ENCODE data around the gene C11orf68. TPM values are rescaled to one million over a fixed set of nuclear protein-coding genes. Genes with fewer than 3 reads are reported as not detected.

C11orf68 gene
- total RNA-seq, 1 donor from 2014 or later, result 27.2 TPM

DNA sequence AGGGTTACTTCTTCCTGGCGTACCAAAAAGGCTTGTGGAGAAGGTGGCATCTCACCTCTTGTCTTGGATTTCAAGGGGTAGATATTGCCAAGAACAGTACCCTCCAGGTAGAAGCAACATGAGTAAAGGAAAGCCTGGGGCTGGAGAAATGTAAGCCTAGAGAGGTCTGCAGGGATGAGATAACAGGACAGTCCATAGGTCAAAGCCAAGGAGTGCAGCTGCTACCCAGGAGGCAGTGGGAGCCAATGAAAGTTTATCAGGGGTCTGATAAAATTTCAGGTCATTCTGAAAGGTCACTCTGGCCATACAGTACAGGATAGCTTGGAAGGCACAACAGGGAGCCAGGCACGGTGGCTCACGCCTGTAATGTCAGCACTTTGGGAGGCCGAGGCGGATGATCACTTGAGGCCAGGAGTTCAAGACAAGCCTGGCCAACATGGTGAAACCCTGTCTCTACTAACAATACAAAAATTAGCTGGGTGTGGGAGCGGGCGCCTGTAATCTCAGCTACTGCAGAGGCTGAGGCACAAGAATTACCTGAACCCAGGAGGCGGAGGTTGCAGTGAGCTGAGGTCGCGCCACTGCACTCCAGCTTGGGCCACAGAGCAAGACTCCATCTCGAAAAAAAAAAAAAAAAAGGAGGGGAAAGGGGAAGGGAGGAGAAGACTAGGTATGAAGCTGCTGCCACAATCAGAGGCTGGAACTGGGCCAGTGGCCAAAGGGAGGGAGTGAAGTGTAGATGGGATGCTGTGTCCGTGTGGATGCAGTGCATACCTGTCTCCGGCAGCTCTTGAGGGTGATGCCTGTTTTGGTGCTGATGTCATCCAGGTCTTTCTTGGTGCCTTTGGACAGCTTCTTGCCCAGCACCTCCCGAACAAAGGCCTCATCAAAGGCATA, 31.8 kb downstream of the C11orf68 start:
- no peak for DNase-seq (ENCODE audit: low read depth, low spot score)
- H3K27ac Mint-ChIP-seq (ENCODE audit: unreplicated experiment), result peak overlapping the region; percentile 96
- H3K27me3 Mint-ChIP-seq (ENCODE audit: low read depth), result peaks cover 11% of the 10 kb centered on the region
- no peaks in the 10 kb centered on the region for H3K9me3 Mint-ChIP-seq
- TF ChIP-seq, protein P1, sequence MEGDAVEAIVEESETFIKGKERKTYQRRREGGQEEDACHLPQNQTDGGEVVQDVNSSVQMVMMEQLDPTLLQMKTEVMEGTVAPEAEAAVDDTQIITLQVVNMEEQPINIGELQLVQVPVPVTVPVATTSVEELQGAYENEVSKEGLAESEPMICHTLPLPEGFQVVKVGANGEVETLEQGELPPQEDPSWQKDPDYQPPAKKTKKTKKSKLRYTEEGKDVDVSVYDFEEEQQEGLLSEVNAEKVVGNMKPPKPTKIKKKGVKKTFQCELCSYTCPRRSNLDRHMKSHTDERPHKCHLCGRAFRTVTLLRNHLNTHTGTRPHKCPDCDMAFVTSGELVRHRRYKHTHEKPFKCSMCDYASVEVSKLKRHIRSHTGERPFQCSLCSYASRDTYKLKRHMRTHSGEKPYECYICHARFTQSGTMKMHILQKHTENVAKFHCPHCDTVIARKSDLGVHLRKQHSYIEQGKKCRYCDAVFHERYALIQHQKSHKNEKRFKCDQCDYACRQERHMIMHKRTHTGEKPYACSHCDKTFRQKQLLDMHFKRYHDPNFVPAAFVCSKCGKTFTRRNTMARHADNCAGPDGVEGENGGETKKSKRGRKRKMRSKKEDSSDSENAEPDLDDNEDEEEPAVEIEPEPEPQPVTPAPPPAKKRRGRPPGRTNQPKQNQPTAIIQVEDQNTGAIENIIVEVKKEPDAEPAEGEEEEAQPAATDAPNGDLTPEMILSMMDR (conservative IDR thresholded peaks at IDR 0.05), result no peak
- peaks cover 4% of the 10 kb centered on the region for H3K36me3 Mint-ChIP-seq (ENCODE audit: low read depth)
- peak overlapping the region; percentile 96 for H3K4me3 Mint-ChIP-seq
- peaks cover 46% of the 10 kb centered on the region for H3K4me1 Mint-ChIP-seq

DNA sequence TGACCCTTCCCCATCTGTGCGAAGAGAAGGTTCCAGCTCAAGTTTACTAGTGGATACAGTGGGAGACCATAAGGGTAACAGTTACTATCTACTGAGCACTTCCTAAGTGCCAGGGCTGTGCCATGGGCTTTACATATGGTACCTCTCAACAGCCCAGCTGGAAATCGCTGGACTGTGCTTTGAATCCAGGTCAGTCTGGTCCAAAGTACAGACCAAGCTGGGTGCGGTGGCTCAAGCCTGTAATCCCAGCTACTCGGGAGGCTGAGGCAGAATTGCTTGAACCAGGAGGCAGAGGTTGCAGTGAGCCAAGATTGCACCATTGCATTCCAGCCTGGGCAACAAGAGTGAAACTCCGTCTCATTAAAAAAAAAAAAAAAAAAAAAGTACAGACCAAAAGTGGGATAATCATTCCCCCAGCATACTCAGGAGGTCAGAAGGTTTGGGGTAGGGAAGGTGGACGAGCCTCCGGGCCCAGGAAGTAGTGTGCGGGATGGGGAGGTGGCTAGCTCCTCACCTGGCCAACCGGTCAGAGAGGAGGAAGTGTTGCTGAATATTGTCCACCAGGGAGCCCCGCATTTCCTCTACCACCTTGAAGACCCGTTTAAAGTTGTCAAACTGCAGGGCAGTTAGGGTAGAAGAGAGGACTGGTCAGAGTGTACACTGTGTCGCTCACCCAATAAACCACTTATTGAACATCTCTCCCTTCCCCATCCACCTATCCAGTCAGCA, 32.9 kb downstream of the C11orf68 start:
- Mint-ChIP-seq H3K27ac (ENCODE audit: unreplicated experiment) (no peak overlapping the region), H3K4me1 (peaks cover 43% of the 10 kb centered on the region), H3K36me3 (ENCODE audit: low read depth) (peaks cover 4% of the 10 kb centered on the region), H3K4me3 (no peak overlapping the region), H3K9me3 (no peaks in the 10 kb centered on the region), H3K27me3 (ENCODE audit: low read depth) (peaks cover 11% of the 10 kb centered on the region)
- DNase-seq (ENCODE audit: low read depth, low spot score), result no peak
- TF ChIP-seq, protein P1 (conservative IDR thresholded peaks at IDR 0.05), result no peak

DNA sequence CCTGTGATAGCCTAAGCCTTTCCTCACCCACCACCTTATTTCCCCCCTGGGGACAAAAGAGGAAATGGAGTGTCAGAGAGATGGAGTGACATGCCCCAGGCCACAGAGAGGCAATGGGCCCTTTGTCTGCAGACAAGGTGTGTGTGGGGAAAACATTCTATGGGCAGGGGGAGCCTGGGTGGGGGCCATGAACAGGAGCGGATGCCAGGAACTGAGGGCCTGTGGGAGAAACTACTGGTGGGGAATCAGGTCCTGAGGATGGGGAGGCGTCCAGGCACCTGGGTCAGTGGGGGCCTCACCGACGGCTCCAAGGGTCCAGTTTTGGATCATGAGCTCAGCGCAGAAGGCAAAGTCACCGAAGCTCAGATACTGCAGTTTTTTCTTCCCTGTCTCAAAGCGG, 33.6 kb downstream of the C11orf68 start:
- peaks cover 10% of the 10 kb centered on the region for H3K27me3 Mint-ChIP-seq (ENCODE audit: low read depth)
- peaks cover 4% of the 10 kb centered on the region for H3K36me3 Mint-ChIP-seq (ENCODE audit: low read depth)
- H3K27ac Mint-ChIP-seq (ENCODE audit: unreplicated experiment), result no peak overlapping the region
- no peak for DNase-seq (ENCODE audit: low read depth, low spot score)
- H3K4me1 Mint-ChIP-seq, result peaks cover 41% of the 10 kb centered on the region
- TF ChIP-seq, protein P1 (conservative IDR thresholded peaks at IDR 0.05), result no peak
- H3K9me3 Mint-ChIP-seq, result no peaks in the 10 kb centered on the region
- H3K4me3 Mint-ChIP-seq, result peak overlapping the region; percentile 23

DNA sequence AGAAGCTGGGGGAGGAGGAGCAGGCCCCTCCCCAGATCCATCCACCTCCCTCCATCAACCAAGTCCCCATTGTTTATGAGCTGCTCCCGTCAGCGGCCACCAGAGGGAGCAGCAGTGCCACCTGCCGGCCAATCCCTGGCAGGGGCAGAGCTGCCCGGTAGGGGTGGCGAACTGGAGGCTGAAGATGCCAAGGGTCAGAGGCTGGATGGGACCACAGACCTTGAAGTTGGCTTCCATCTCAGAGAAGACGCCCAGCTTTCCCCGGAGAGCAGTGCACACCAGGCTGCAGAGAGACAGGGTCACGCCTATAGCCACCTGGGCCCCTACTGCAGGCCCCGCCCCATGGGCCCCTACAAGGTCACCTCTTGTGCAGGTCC, 34.2 kb downstream of the C11orf68 start:
- no peak overlapping the region for H3K27ac Mint-ChIP-seq (ENCODE audit: unreplicated experiment)
- peaks cover 4% of the 10 kb centered on the region for H3K36me3 Mint-ChIP-seq (ENCODE audit: low read depth)
- peaks cover 5% of the 10 kb centered on the region for H3K27me3 Mint-ChIP-seq (ENCODE audit: low read depth)
- H3K4me3 Mint-ChIP-seq, result peak overlapping the region; percentile 93
- TF ChIP-seq, protein P1 (conservative IDR thresholded peaks at IDR 0.05), result peak; percentile 97
- peaks cover 36% of the 10 kb centered on the region for H3K4me1 Mint-ChIP-seq
- peak; percentile 81 for DNase-seq (ENCODE audit: low read depth, low spot score)
- no peaks in the 10 kb centered on the region for H3K9me3 Mint-ChIP-seq

DNA sequence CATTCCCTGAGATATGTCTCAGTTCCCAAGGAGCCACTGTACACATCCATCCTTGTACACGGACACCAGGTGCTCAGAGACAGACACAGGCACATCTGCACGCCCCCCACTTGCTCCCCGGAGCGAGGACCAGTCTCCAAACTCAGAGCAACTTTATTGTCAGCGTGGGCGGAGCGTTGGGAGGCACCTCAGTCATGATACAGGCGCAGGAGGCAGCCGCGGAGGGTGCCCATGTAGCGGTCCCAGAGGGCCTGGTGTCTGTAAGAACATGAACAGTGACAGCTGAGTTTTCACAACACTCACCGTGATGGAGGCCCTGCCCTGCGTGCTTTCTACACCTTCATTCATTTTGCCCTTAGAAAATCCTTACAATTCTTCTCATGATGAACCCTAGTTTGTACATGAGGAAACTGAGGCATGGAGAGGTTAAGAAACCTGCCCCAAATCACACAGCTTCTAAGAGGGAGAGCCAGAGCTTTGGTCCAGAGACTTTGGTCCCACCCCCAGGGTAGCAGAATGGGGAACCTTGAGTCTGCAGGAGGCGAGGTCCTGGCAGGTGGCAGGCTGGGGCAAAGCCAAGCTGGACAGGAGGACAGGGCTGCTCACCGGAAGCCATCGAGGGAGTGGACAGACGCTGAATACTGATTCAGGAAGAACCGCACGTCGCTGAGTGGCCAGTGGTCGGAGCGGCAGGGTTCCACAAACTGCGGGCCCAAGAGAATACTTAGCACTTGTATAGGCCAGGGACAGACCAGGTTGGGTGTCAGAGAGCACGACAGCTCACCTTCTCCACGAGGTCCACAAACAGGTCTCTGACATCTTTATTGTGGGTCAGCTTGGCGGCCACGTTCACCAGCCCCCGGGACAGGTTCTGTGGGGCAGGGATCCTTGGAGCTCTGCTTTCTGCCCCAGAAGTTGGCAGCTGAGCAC, 34.8 kb downstream of the C11orf68 start:
- Mint-ChIP-seq H3K9me3 (no peaks in the 10 kb centered on the region), H3K27me3 (ENCODE audit: low read depth) (peaks cover 3% of the 10 kb centered on the region), H3K36me3 (ENCODE audit: low read depth) (peaks cover 4% of the 10 kb centered on the region), H3K4me1 (peaks cover 30% of the 10 kb centered on the region), H3K27ac (ENCODE audit: unreplicated experiment) (no peak overlapping the region), H3K4me3 (peak overlapping the region; percentile 93)
- DNase-seq (ENCODE audit: low read depth, low spot score), result no peak
- TF ChIP-seq, protein P1 (conservative IDR thresholded peaks at IDR 0.05), result no peak
